Endothelial cell (in vitro differentiated cells): ENCODE measurements around the gene SPIRE1. TPM values are rescaled to one million over a fixed set of nuclear protein-coding genes. Genes with fewer than 3 reads are reported as not detected.

Source experiments
- DNase-seq: peaks from one replicate; pipeline ENCODE4 v3.0.0; 2021; ENCODE audit warnings: low spot score
- H3K27ac Mint-ChIP-seq: one replicate; pipeline ENCODE4 v1.8.0; 2021; ENCODE audit warnings: mixed read lengths, inconsistent platforms; ENCODE audit not compliant: unreplicated experiment
- H3K27me3 Mint-ChIP-seq: one replicate; pipeline ENCODE4 v1.8.0; 2021; ENCODE audit warnings: mild to moderate bottlenecking, moderate library complexity, mixed read lengths, inconsistent platforms; ENCODE audit not compliant: unreplicated experiment
- H3K36me3 Mint-ChIP-seq: one replicate; pipeline ENCODE4 v1.8.0; 2021; ENCODE audit warnings: mild to moderate bottlenecking, low read depth, mixed read lengths, inconsistent platforms; ENCODE audit not compliant: unreplicated experiment
- H3K4me1 Mint-ChIP-seq: one replicate; pipeline ENCODE4 v1.8.0; 2021; ENCODE audit warnings: mild to moderate bottlenecking, mixed read lengths, inconsistent platforms; ENCODE audit not compliant: unreplicated experiment
- H3K4me3 Mint-ChIP-seq: one replicate; pipeline ENCODE4 v1.8.0; 2021; ENCODE audit warnings: mild to moderate bottlenecking, mixed read lengths, inconsistent platforms; ENCODE audit not compliant: unreplicated experiment
- H3K9me3 Mint-ChIP-seq: one replicate; pipeline ENCODE4 v1.8.0; 2021; ENCODE audit warnings: mixed read lengths, inconsistent platforms; ENCODE audit not compliant: unreplicated experiment
- total RNA-seq: library from RNA; stranded (reverse); fragmentation: NEBNext Ultra II Directional; extraction: Animal tissue kit (Norgen Biotek cat#: 25700); gene quantifications from one replicate; pipeline ENCODE4 v1.2.1, GENCODE V29; 2021; ENCODE audit not compliant: unreplicated experiment
- TF ChIP-seq, protein P1 (sequence below): fragments of 200-600 bp; sonication (generic); IDR thresholded peaks from one replicate; pipeline ENCODE4 v1.5.0; 2021; ENCODE audit warnings: antibody characterized with exemption; ENCODE audit not compliant: unreplicated experiment

The SPIRE1 gene
- total RNA-seq, 1 donor from 2014 or later: 31.3 TPM

GRCh38 chr18:12585218-12585617 is 72.7 kb downstream of the SPIRE1 start:
- TF ChIP-seq, protein P1, sequence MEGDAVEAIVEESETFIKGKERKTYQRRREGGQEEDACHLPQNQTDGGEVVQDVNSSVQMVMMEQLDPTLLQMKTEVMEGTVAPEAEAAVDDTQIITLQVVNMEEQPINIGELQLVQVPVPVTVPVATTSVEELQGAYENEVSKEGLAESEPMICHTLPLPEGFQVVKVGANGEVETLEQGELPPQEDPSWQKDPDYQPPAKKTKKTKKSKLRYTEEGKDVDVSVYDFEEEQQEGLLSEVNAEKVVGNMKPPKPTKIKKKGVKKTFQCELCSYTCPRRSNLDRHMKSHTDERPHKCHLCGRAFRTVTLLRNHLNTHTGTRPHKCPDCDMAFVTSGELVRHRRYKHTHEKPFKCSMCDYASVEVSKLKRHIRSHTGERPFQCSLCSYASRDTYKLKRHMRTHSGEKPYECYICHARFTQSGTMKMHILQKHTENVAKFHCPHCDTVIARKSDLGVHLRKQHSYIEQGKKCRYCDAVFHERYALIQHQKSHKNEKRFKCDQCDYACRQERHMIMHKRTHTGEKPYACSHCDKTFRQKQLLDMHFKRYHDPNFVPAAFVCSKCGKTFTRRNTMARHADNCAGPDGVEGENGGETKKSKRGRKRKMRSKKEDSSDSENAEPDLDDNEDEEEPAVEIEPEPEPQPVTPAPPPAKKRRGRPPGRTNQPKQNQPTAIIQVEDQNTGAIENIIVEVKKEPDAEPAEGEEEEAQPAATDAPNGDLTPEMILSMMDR: no peak
- Mint-ChIP-seq H3K27ac (no peak overlapping the region), H3K4me3 (no peak overlapping the region), H3K27me3 (no peaks in the 10 kb centered on the region), H3K9me3 (no peaks in the 10 kb centered on the region), H3K4me1 (peaks cover 5% of the 10 kb centered on the region), H3K36me3 (no peaks in the 10 kb centered on the region)
- no peak for DNase-seq

- no peak overlapping the region for H3K27ac Mint-ChIP-seq
- H3K4me3 Mint-ChIP-seq: no peak overlapping the region
- H3K9me3 Mint-ChIP-seq: no peaks in the 10 kb centered on the region
- H3K27me3 Mint-ChIP-seq: no peaks in the 10 kb centered on the region
- TF ChIP-seq, protein P1: no peak
- DNase-seq: no peak
- H3K4me1 Mint-ChIP-seq: no peaks in the 10 kb centered on the region
- H3K36me3 Mint-ChIP-seq: no peaks in the 10 kb centered on the region
Measured at GRCh38 chr18:12580630-12581342, 77.1 kb downstream of the SPIRE1 start.

DNA sequence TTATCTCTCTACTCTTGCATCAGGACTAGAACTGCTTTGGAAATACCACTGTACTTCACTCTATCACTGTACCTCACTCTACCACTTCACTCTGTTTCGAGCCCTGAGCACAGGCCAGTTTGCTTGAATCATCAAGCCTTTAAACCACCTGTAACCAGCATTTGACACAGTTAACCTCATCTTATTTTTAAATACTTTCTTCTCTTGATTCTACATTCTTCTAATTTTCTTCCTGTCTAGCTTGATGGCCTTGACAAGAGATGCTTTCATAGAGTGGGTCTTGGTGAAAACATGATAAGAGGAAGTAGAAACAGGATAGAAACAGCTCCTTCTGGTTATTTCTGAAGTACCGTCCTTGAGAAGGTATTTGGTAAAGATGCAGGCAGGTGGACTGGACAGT is 78.1 kb downstream of the SPIRE1 start:
- Mint-ChIP-seq H3K36me3 (no peaks in the 10 kb centered on the region), H3K27ac (no peak overlapping the region), H3K4me3 (no peak overlapping the region), H3K27me3 (no peaks in the 10 kb centered on the region), H3K4me1 (no peaks in the 10 kb centered on the region), H3K9me3 (no peaks in the 10 kb centered on the region)
- no peak for DNase-seq
- TF ChIP-seq, protein P1: no peak

- Mint-ChIP-seq H3K4me3 (no peak overlapping the region), H3K4me1 (no peaks in the 10 kb centered on the region)
Measured at GRCh38 chr18:12577848-12578247, 80.1 kb downstream of the SPIRE1 start.

More at GRCh38 chr18:12577848-12578247, 80.1 kb downstream of the SPIRE1 start:
- no peaks in the 10 kb centered on the region for H3K36me3 Mint-ChIP-seq
- H3K9me3 Mint-ChIP-seq: no peaks in the 10 kb centered on the region
- peaks cover 3% of the 10 kb centered on the region for H3K27me3 Mint-ChIP-seq
- no peak overlapping the region for H3K27ac Mint-ChIP-seq
- TF ChIP-seq, protein P1: no peak
- DNase-seq: no peak
